IPS-20b (cell line): ENCODE data around the gene GAD2.

Experiments used
- H3K27ac ChIP-seq: one replicate; pipeline ENCODE4 v1.5.1; 2013; ENCODE audit warnings: low read length
- H3K27me3 ChIP-seq: 2 replicates; pipeline ENCODE4 v1.6.1; 2013; ENCODE audit warnings: mild to moderate bottlenecking, low read length, inconsistent platforms; ENCODE audit not compliant: insufficient read depth
- H3K36me3 ChIP-seq: 2 replicates; pipeline ENCODE4 v1.6.1; 2013; ENCODE audit warnings: low read depth, mild to moderate bottlenecking, inconsistent platforms, low read length, moderate library complexity; ENCODE audit not compliant: insufficient read depth
- H3K4me1 ChIP-seq: 2 replicates; pipeline ENCODE4 v1.6.1; 2013; ENCODE audit warnings: mild to moderate bottlenecking, control low read depth, inconsistent platforms, low read length, moderate library complexity; ENCODE audit not compliant: insufficient read depth
- H3K4me3 ChIP-seq: 2 replicates; pipeline ENCODE4 v1.5.1; 2013; ENCODE audit warnings: mild to moderate bottlenecking, low read length, inconsistent platforms
- H3K9ac ChIP-seq: 2 replicates; pipeline ENCODE4 v1.6.1; 2013; ENCODE audit warnings: low read depth, mild to moderate bottlenecking, inconsistent platforms, low read length, moderate library complexity
- H3K9me3 ChIP-seq: 2 replicates; pipeline ENCODE4 v1.6.1; 2013; ENCODE audit warnings: mild to moderate bottlenecking, low read depth, low read length, inconsistent platforms; ENCODE audit not compliant: insufficient read depth

GAD2 gene

DNA sequence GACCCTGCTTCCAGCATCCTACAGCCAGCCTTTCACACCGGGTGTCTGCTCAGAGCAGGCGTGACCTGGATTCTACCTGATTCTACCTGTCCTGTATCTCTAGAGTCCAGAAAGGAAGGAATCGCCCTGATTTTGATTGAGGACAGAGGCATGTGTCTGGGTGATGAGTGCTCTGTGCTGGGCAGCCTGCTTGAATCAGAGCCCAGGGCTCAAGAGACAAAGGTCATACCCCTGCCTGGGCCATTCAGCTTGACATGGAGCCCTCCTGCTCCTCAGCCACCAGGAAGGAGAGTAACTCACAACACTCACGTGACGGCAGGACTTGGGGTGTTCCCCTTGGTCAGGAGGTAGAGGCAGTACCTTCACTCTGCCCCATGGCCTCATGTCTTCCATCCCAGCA, 11.2 kb downstream of the GAD2 start:
- Histone ChIP-seq H3K9me3 (no peaks in the 10 kb centered on the region), H3K4me1 (no peaks in the 10 kb centered on the region), H3K27me3 (peaks cover 10% of the 10 kb centered on the region), H3K9ac (no peak overlapping the region), H3K27ac (no peak overlapping the region), H3K4me3 (no peak overlapping the region), H3K36me3 (no peaks in the 10 kb centered on the region)

DNA sequence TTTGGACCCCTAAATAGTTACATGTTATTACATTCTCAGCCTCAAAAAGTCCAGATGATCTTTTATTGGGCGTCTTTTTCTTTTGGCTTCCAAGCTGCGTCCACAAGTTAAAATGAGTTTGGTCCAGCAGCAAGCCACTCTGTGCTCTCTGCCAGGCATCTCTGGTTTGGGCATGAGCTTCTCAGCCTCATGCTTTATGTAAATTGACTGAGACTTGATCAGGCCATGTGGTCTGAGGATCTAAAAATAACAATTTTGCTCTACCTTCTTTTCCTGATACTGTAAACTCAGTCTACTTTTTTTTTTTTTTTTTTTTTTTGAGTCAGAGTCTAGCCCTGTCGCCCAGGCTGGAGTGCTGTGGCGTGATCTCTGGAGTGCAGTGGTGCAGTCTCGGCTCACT, 15.6 kb downstream of the GAD2 start:
- H3K27ac ChIP-seq = no peak overlapping the region
- H3K4me3 ChIP-seq = no peak overlapping the region
- H3K27me3 ChIP-seq = no peaks in the 10 kb centered on the region
- no peaks in the 10 kb centered on the region for H3K9me3 ChIP-seq
- H3K36me3 ChIP-seq = no peaks in the 10 kb centered on the region
- no peaks in the 10 kb centered on the region for H3K4me1 ChIP-seq
- H3K9ac ChIP-seq = no peak overlapping the region

- H3K4me1 ChIP-seq = no peaks in the 10 kb centered on the region
- H3K4me3 ChIP-seq = no peak overlapping the region
- no peaks in the 10 kb centered on the region for H3K36me3 ChIP-seq
- H3K27me3 ChIP-seq = no peaks in the 10 kb centered on the region
- H3K27ac ChIP-seq = no peak overlapping the region
- no peak overlapping the region for H3K9ac ChIP-seq
- no peaks in the 10 kb centered on the region for H3K9me3 ChIP-seq
Measured at GRCh38 chr10:26235761-26236160, 19.2 kb downstream of the GAD2 start.

- H3K4me1 ChIP-seq = peaks cover 7% of the 10 kb centered on the region; the same call in 1 of the 2 replicates
- no peaks in the 10 kb centered on the region for H3K36me3 ChIP-seq
- no peak overlapping the region for H3K4me3 ChIP-seq
- no peak overlapping the region for H3K27ac ChIP-seq
- no peaks in the 10 kb centered on the region for H3K27me3 ChIP-seq
- H3K9ac ChIP-seq = no peak overlapping the region
- no peaks in the 10 kb centered on the region for H3K9me3 ChIP-seq
Measured at GRCh38 chr10:26238378-26238777, 21.8 kb downstream of the GAD2 start.

- H3K36me3 ChIP-seq = no peaks in the 10 kb centered on the region
- no peaks in the 10 kb centered on the region for H3K27me3 ChIP-seq
- no peaks in the 10 kb centered on the region for H3K9me3 ChIP-seq
- H3K4me3 ChIP-seq = no peak overlapping the region
- no peak overlapping the region for H3K27ac ChIP-seq
- no peak overlapping the region for H3K9ac ChIP-seq
- H3K4me1 ChIP-seq = peaks cover 8% of the 10 kb centered on the region; the same call in 1 of the 2 replicates
Measured at GRCh38 chr10:26242706-26243350, 26.3 kb downstream of the GAD2 start.

- no peak overlapping the region for H3K27ac ChIP-seq
- H3K36me3 ChIP-seq = no peaks in the 10 kb centered on the region
- peaks cover 8% of the 10 kb centered on the region; the same call in 1 of the 2 replicates for H3K4me1 ChIP-seq
- H3K4me3 ChIP-seq = no peak overlapping the region
- H3K9ac ChIP-seq = no peak overlapping the region
- H3K9me3 ChIP-seq = no peaks in the 10 kb centered on the region
- no peaks in the 10 kb centered on the region for H3K27me3 ChIP-seq
Measured at GRCh38 chr10:26243351-26243720, 26.8 kb downstream of the GAD2 start.

GRCh38 chr10:26249681-26250080, 33.1 kb downstream of the GAD2 start:
- Histone ChIP-seq H3K27ac (no peak overlapping the region), H3K9me3 (no peaks in the 10 kb centered on the region), H3K4me3 (no peak overlapping the region), H3K27me3 (no peaks in the 10 kb centered on the region), H3K9ac (no peak overlapping the region), H3K36me3 (no peaks in the 10 kb centered on the region), H3K4me1 (no peaks in the 10 kb centered on the region)

DNA sequence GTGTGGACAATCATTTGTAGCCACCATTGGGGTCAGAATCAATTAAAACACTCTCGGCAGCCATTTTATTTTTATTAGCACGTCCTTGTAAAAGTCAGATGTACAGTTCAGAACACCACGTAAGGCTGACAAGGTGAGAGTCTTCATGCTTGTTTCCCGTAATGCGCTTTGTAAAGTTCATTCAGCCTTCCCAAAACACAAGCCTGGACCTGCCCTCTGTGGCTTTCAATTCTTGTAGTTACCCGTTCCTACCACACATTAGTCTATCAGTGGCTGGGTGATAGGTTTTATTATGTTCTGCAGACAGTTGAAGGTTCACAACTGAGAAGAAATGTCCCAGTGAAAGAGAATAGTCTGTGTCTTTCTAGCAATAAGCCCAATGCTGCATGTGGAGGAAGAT, 35.4 kb downstream of the GAD2 start:
- H3K4me3 ChIP-seq = no peak overlapping the region
- H3K9me3 ChIP-seq = no peaks in the 10 kb centered on the region
- no peaks in the 10 kb centered on the region for H3K4me1 ChIP-seq

GRCh38 chr10:26254616-26255015, 38.0 kb downstream of the GAD2 start:
- Histone ChIP-seq H3K9me3 (no peaks in the 10 kb centered on the region), H3K4me3 (no peak overlapping the region), H3K4me1 (no peaks in the 10 kb centered on the region), H3K27me3 (no peaks in the 10 kb centered on the region), H3K27ac (no peak overlapping the region), H3K9ac (no peak overlapping the region), H3K36me3 (no peaks in the 10 kb centered on the region)

More for the DNA sequence above, 35.4 kb downstream of the GAD2 start:
- no peak overlapping the region for H3K9ac ChIP-seq
- no peaks in the 10 kb centered on the region for H3K36me3 ChIP-seq
- no peaks in the 10 kb centered on the region for H3K27me3 ChIP-seq
- no peak overlapping the region for H3K27ac ChIP-seq

- no peak overlapping the region for H3K27ac ChIP-seq
- no peaks in the 10 kb centered on the region for H3K27me3 ChIP-seq
- no peaks in the 10 kb centered on the region for H3K36me3 ChIP-seq
- H3K9ac ChIP-seq = no peak overlapping the region
- H3K4me1 ChIP-seq = no peaks in the 10 kb centered on the region
- no peaks in the 10 kb centered on the region for H3K9me3 ChIP-seq
- H3K4me3 ChIP-seq = no peak overlapping the region
Measured at GRCh38 chr10:26259341-26259740, 42.8 kb downstream of the GAD2 start.

DNA sequence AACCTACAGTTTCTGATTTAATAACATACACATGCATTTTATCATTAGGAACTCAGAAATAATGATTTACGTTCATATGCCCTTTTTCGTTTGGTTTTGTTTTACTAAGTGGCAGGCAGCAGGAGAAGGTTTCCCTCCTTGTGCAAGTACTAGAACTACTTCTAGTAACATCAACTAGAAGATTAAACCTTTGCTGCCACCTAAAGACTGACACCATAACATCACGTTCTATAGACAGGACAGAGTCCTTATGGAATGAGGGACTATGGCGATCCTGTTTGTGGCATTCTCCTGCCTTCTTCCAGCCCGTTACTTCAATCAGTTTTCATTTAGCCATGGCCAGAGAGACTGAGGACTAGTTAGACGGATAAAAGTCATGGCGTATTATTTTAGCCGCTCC, 53.2 kb downstream of the GAD2 start:
- Histone ChIP-seq H3K27me3 (no peaks in the 10 kb centered on the region), H3K9ac (no peak overlapping the region), H3K4me3 (no peak overlapping the region), H3K27ac (no peak overlapping the region), H3K4me1 (peaks cover 6% of the 10 kb centered on the region; the same call in 1 of the 2 replicates), H3K36me3 (no peaks in the 10 kb centered on the region), H3K9me3 (no peaks in the 10 kb centered on the region)

DNA sequence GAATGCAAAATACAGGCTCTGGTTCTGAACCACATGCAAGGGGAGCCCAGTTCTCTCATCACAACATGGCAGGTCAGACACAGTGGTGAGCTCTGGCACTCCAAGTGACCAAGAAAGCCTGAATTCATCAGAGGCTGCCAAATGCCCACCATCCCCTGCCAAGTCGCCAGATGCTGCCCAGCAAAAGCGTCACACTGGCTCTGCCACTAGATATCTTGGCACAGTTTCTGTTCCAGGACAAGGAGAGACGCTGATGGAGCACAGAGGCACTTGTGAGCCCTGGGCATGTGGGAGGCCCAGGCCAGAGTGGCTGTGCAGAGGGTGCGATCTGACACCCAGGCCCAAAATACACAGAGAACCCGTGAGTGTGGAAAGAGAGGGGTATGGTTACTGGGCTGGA, 57.8 kb downstream of the GAD2 start:
- no peaks in the 10 kb centered on the region for H3K27me3 ChIP-seq
- peaks cover 3% of the 10 kb centered on the region; the same call in 1 of the 2 replicates for H3K4me1 ChIP-seq
- no peaks in the 10 kb centered on the region for H3K36me3 ChIP-seq
- H3K9me3 ChIP-seq = no peaks in the 10 kb centered on the region
- H3K27ac ChIP-seq = no peak overlapping the region
- no peak overlapping the region for H3K4me3 ChIP-seq
- H3K9ac ChIP-seq = no peak overlapping the region
